K562 (cell line): ENCODE data around the gene NT5C1B. TPM values are rescaled to one million over a fixed set of nuclear protein-coding genes. Genes with fewer than 3 reads are reported as not detected.

Experiments used
- RBM17 ChIP-seq: fragments of 200-400 bp; formaldehyde crosslinking; IDR thresholded peaks from 2 replicates; pipeline ENCODE4 v1.6.1; 2017; ENCODE audit warnings: low read depth, mild to moderate bottlenecking, low read length, borderline replicate concordance
- TFAM ChIP-seq: fragments of 250-450 bp; sonication (Bioruptor Pico); conservative IDR thresholded peaks from 2 replicates; pipeline ENCODE4 v1.5.0; 2021; ENCODE audit warnings: mild to moderate bottlenecking, moderate library complexity
- TSC22D4 ChIP-seq: fragments of 450-650 bp; IDR thresholded peaks from 2 replicates; pipeline ENCODE4 v1.6.1; 2016; ENCODE audit warnings: missing genetic modification characterization, missing biosample characterization, control low read depth
- ZC3H4 ChIP-seq: sonication (generic); formaldehyde crosslinking; IDR thresholded peaks from 2 replicates; pipeline ENCODE4 v1.9.0; 2021; ENCODE audit warnings: missing genetic modification reagents, borderline replicate concordance
- ZNF121 ChIP-seq: sonication (generic); formaldehyde crosslinking; conservative IDR thresholded peaks from 2 replicates; pipeline ENCODE4 v1.8.0; 2022; ENCODE audit warnings: missing genetic modification reagents
- polyA plus RNA-seq, 8 experiments: library from polyadenylated mRNA; depleted of rRNA in 4 of 8; stranded (reverse) in 5 of 8; unstranded in 3 of 8; fragments of >200 nt; fragmentation: Nextera tagmentation in 2 of 8; fragmentation: Illumina TruSeq in 1 of 8; extraction: Ambion mirVana in 2 of 8; extraction: Trizol in 1 of 8; gene quantifications; 2 replicates each; pipeline versions ENCODE4 v1.2.1 to v1.2.3, GENCODE V29; 2011 to 2014; ENCODE audit warnings: inconsistent platforms in 1 of 8, missing spikeins in 1 of 8
- total RNA-seq, 7 experiments: library from RNA; depleted of rRNA in 6 of 7; stranded (reverse); fragments of >200 nt in 6 of 7; fragmentation: Illumina TruSeq in 2 of 7; extraction: Trizol in 2 of 7; gene quantifications; 2 replicates each; pipeline versions ENCODE4 v1.2.1 to v1.2.3, GENCODE V29; 2011 to 2021; ENCODE audit warnings: low replicate concordance in 1 of 7
- TF ChIP-seq, protein P1 (sequence below): fragments of 450-650 bp; IDR thresholded peaks from 2 replicates; pipeline ENCODE4 v1.7.1; 2018; ENCODE audit warnings: mild to moderate bottlenecking, low read depth; ENCODE audit not compliant: partially characterized antibody
- TF ChIP-seq, protein P2 (sequence below), 2 experiments: IDR thresholded peaks; 2 replicates each; pipeline ENCODE4 v1.6.1; 2012; ENCODE audit warnings: improper control_type of control experiment in 2 of 2, low read depth in 2 of 2, low read length in 2 of 2, borderline replicate concordance in 1 of 2

NT5C1B gene
- total and polyA plus RNA-seq, 9 of the 15 experiments (the other 6 are each of a cell fraction or from before 2014, with no cell fraction given) = 0.07 TPM; not detected in 8

DNA sequence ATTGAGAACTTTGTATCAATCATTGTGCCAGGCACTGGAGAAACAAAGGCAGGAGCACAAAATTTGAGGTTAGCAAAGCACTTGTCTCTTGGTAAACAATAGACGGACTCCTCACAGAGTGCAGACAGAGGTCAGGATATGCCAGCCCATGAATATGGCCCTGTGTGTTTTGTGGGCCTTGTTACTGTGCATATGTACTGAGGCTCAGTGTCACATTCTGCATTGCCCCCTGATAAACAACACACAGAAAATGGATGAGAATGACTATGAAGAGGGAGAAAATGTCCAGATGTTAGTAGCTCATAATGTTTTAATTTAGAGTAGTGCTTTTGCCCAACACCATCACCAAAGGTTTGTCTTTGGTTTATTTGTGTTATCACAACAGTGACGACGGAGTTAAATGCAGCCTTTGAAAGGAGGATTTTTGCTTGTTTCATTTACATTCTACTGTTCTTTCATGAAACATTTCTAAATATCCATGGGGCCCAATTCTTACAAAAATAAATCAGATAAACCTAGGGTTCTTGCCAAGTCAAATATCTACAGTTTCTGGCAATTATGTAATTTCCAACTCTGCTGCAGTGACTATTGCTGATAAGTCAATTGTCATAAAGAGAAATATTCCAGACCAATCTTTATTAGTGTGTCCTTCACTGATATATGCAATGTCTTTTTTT is 14.6 kb upstream of the NT5C1B start (continued):
- no peak for TF ChIP-seq ZNF121 (CRISPR knock-in tag)
- TF ChIP-seq ZC3H4 (CRISPR knock-in tag) = no peak
- no peak for TF ChIP-seq RBM17
- TF ChIP-seq, protein P1, sequence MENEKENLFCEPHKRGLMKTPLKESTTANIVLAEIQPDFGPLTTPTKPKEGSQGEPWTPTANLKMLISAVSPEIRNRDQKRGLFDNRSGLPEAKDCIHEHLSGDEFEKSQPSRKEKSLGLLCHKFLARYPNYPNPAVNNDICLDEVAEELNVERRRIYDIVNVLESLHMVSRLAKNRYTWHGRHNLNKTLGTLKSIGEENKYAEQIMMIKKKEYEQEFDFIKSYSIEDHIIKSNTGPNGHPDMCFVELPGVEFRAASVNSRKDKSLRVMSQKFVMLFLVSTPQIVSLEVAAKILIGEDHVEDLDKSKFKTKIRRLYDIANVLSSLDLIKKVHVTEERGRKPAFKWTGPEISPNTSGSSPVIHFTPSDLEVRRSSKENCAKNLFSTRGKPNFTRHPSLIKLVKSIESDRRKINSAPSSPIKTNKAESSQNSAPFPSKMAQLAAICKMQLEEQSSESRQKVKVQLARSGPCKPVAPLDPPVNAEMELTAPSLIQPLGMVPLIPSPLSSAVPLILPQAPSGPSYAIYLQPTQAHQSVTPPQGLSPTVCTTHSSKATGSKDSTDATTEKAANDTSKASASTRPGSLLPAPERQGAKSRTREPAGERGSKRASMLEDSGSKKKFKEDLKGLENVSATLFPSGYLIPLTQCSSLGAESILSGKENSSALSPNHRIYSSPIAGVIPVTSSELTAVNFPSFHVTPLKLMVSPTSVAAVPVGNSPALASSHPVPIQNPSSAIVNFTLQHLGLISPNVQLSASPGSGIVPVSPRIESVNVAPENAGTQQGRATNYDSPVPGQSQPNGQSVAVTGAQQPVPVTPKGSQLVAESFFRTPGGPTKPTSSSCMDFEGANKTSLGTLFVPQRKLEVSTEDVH = no peak
- TF ChIP-seq TFAM (CRISPR knock-in tag) = no peak
- TF ChIP-seq, protein P2, sequence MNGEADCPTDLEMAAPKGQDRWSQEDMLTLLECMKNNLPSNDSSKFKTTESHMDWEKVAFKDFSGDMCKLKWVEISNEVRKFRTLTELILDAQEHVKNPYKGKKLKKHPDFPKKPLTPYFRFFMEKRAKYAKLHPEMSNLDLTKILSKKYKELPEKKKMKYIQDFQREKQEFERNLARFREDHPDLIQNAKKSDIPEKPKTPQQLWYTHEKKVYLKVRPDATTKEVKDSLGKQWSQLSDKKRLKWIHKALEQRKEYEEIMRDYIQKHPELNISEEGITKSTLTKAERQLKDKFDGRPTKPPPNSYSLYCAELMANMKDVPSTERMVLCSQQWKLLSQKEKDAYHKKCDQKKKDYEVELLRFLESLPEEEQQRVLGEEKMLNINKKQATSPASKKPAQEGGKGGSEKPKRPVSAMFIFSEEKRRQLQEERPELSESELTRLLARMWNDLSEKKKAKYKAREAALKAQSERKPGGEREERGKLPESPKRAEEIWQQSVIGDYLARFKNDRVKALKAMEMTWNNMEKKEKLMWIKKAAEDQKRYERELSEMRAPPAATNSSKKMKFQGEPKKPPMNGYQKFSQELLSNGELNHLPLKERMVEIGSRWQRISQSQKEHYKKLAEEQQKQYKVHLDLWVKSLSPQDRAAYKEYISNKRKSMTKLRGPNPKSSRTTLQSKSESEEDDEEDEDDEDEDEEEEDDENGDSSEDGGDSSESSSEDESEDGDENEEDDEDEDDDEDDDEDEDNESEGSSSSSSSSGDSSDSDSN (IDR thresholded peaks at IDR 0.05; ENCODE audit: borderline replicate concordance in 1 of 2, low read depth in 2 of 2, low read length in 2 of 2) = no peak
- no peak for TF ChIP-seq TSC22D4 (tag)
